PC-9 (cell line): Measurements from ENCODE around the gene NUDCD3.

Experiments used
- CTCF ChIP-seq: fragments of 200-600 bp; sonication (generic); conservative IDR thresholded peaks from 2 replicates; pipeline ENCODE4 v1.6.1; 2017; ENCODE audit warnings: mixed run types, antibody characterized with exemption, mild to moderate bottlenecking, moderate library complexity
- EZH2 ChIP-seq: fragments of 200-600 bp; sonication (generic); IDR thresholded peaks from 2 replicates; pipeline ENCODE4 v1.8.0; 2017; ENCODE audit warnings: antibody characterized with exemption, low read depth

DNA sequence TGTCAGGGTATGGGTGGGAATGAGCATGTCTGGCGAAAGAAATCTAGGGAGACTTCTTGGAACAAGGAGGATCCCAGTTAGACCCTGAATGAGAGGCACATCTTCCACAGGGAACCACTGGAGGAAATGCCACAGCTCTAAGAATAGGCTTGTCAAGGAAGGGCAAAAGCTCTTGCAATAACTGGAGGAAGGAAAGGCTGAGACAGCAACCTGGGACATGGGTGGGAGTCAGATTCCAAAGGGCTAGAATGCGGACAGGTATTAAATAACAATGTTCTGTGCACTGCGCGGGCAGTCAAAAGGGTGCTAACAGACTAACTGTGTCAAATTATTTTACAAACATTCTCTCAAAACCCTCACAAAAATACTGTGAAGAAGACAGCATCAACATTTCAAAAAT lies 4.5 kb downstream of the NUDCD3 start:
- TF ChIP-seq CTCF (no peak), EZH2 (no peak)
